Raji (cell line): Measurements from ENCODE around the gene GOT1.

Experiments used
- POLR2A ChIP-seq: IDR thresholded peaks from 2 replicates; pipeline ENCODE4 v1.6.1; 2011; ENCODE audit warnings: low read depth, low read length, control low read depth; ENCODE audit not compliant: insufficient read depth

The GOT1 gene

DNA sequence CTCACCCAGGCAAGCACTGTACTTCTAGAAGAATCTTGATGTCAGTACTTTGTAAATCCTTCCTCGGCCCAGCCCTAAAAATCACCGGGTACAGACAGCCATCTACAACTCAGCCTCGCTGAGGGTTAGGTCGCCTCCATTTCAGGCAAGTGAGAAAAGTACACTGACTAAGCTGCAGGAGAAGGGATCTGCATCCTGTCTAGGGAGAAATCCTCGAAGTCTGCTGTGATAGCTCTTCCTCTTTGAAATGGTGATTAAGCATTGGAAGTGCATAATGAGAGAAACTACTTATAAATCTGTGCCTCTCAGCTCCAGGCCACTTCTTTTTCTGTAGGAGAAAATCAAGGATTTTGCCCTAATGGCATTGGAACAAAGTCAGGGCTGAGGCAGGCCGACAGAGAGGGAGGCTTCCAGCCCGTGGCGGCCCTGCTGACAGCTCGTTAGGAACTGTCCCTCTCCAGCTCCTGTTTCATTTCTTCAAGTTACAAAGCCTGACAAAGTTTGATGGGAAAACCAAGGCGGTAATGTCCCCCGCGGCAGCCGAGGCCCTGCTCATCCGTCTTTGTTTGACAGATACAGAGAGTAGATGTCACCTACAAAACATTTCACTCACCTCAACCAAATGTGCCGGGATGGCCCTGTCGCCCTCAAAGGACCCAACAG is 14.1 kb upstream of the GOT1 start:
- no peak for TF ChIP-seq POLR2A

- no peak for TF ChIP-seq POLR2A
These were observed 13.1 kb upstream of the GOT1 start for GRCh38 chr10:99443500-99443899.

DNA sequence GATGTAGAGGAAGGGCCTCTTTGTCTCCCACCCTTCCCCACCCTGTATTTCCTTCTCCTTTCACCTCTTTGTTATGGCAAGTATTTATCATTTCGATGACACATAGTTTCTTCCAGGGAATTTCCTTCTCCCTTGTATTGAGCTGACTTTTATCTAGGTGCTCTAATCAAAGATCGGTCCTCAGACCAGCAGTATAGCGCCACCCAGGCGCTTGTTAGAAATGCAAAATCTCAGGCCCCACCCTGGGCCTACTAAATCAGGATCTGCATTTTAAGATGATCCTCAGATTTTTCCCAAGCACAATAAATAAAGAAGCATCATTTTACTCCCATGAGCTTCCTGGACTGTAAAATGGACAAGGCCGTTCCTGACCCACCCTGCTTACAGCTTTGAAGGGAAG is 12.0 kb upstream of the GOT1 start:
- no peak for TF ChIP-seq POLR2A

- TF ChIP-seq POLR2A = no peak
These were observed 8.5 kb upstream of the GOT1 start for GRCh38 chr10:99438890-99439289.

- no peak for TF ChIP-seq POLR2A
These were observed 5.7 kb upstream of the GOT1 start for GRCh38 chr10:99435986-99436638.

- no peak for TF ChIP-seq POLR2A
These were observed 3.1 kb upstream of the GOT1 start for GRCh38 chr10:99433378-99434020.

- no peak for TF ChIP-seq POLR2A
These were observed 2.5 kb upstream of the GOT1 start for GRCh38 chr10:99432881-99433280.

DNA sequence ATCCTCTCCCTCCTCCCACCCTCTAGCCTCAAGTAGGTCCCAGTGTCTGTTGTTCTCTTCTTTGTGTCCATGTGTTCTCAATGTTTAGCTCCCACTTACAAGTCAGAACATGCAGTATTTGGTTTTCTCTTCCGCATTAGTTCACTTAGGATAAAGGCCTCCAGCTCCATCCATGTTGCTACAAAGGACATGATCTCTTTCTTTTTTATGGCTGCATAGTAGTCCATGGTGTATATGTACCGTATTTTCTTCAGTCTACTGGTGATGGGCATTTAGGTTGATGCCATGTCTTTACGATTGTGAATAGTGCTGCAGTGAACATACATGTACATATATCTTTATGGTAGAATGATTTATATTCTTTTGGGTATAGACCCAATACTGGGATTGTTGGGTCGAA is 1.6 kb upstream of the GOT1 start:
- TF ChIP-seq POLR2A = no peak

GRCh38 chr10:99431190-99431760 is 851 bp upstream of the GOT1 start:
- TF ChIP-seq POLR2A = no peak

DNA sequence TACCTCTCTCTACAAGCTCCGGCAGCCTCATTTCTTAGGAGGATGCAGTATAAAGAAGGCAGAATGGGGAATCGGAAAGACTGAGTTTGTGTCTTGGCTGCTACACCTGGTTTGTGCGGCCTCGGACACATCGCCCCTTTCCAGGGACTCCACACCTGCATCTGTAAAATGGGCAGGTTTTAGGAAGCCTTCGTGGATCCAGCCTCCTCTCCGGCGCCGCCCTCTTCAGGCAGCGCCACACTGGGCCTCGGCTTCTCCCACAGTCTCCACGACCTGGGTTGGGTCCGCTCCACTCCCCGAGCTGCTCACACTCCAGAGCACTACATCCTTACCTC is 341 bp downstream of the GOT1 start:
- no peak for TF ChIP-seq POLR2A

- TF ChIP-seq POLR2A = no peak
These were observed 818 bp downstream of the GOT1 start for GRCh38 chr10:99429517-99430095.

DNA sequence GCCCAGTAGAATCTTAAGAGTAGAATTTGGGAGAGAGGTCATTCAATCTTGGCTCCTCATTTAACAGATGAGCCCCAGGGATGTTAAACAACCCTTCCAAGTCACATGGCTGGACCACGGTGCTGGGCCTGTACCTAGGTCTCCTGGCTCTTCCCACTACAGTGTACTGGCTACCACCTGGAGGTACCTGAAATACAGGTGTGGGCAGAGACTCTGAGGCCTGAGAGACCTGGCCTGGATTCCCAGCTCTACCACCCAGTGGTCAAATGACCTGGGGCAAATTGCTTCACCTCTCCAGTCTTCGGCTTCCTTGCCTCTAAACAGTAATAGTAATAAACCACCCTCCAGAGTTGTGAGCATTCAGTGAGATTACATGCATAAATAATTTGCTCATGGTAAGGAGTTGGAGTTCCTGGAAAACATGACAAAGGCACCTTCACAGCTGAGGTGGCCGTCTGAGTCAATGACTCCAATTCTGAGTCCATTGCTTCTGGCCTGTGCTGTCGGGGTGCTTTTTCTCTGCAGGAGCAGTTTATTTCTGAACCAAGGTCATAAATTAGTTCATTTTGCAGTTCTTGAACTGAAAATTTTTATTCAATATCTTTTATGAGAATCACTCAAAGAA is 2.7 kb downstream of the GOT1 start:
- no peak for TF ChIP-seq POLR2A

- no peak for TF ChIP-seq POLR2A
These were observed 3.7 kb downstream of the GOT1 start for GRCh38 chr10:99426689-99427088.

GRCh38 chr10:99425204-99425603 is 5.2 kb downstream of the GOT1 start:
- no peak for TF ChIP-seq POLR2A

- no peak for TF ChIP-seq POLR2A
These were observed 5.8 kb downstream of the GOT1 start for GRCh38 chr10:99424656-99425055.

GRCh38 chr10:99422529-99423096 is 7.8 kb downstream of the GOT1 start:
- TF ChIP-seq POLR2A = no peak

DNA sequence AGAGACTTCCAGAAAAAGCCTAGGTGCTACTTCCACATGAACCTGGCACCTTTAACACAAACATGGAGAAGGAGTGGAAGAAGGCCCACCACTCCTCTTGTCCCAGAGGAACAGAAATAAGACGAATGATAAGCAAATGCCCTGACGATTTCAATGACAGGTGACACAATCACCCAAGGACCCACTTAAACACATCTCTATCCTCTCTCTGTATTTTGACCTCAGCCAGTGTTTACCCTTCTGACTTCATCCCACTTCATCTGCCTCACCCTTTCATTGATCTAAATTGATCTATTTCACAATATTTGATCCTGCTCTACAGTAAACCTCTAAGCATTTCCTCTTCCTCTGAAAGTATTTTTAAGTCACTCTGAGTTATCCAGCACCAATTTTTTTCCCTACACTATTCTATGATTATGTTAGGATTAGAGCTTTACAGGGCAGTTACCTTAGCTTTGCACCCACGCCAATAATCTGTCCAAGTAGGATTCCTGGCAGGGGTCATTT is 9.1 kb downstream of the GOT1 start:
- no peak for TF ChIP-seq POLR2A
